GF-D8 (cell line): ENCODE data around the gene FAM168B.
A peak's percentile ranks its signal among the peaks of the same experiment; 100 is the strongest.
"Not testable (repeated sequence)": the region's sequence is repeated elsewhere in the genome, so short reads cannot be mapped to it uniquely, and the experiment has no call there.

Source experiments
- DNase-seq: peaks from one replicate; lab custom pipeline; 2025; lab: John Stamatoyannopoulos, UW

FAM168B gene

GRCh38 chr2:131093006-131093695 is at the start of gene FAM168B:
TSS of gene FAM168B (minus strand) at chr2:131093460. CDS start at chr2:131082646, 10,814 bp downstream.
- DNase-seq = peak; percentile 50

DNA sequence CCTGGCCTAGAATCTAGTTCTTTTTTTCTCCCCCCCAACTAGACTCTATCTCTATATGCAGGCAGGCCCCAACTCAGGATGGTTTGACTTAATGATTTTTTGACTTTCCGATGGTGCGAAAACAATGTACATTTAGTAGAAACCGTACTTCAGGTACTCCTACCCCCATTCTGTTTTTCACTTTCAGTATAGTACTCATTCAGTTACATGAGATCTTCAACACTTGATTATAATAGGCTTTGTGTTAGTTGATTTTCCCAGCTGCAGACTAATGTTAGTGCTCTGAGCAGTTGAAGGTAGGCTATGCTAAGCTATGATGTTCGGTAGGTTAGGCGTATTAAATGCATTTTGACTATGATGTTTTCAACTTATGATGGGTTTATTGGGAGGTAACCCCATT is 49.6 kb upstream of the FAM168B start:
- no peak for DNase-seq

GRCh38 chr2:131140581-131140980 is 47.3 kb upstream of the FAM168B start:
- no peak for DNase-seq

DNA sequence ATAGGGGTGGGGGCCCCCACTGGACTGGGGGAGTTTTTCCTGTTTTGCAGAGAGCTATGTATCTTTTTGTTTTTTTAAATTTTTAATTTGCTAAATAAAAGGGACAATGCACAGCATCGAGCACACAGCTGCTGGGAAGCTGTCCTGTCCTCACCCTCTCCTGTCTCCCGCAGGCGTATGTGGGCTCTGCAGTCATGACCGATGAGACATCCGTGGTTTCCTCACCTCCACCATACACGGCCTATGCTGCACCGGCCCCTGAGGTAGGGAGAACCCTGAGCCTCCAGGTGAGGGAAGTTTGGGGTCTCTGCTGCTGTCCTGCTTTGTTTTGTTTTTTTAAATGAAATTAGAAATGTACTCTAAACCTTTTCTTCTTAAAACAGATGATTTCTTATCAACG is 39.5 kb upstream of the FAM168B start:
- no peak for DNase-seq

GRCh38 chr2:131130298-131130596 is 37.0 kb upstream of the FAM168B start:
- no peak for DNase-seq

GRCh38 chr2:131127981-131128380 is 34.7 kb upstream of the FAM168B start:
- no peak for DNase-seq

DNA sequence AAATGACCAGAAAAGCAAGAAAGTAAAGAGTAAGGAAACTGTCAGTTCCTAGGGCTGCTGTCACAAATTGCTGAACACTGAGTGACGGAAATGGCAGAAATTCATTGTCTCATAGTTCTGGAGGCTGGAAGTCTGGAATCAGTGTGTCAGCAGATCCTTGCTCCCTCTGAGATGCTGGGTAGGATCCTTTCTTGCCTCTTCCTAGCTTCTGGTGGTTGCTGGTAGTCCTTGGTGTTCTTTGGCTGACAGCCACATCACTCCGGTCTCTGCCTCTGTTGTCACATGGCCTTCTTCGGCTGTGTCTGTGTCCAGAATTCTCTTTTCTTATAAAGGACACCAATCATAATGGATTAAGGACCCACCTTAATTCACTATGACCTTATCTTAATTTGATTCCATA is 33.8 kb upstream of the FAM168B start:
- no peak for DNase-seq

GRCh38 chr2:131126436-131126835 is 33.2 kb upstream of the FAM168B start:
- no peak for DNase-seq

- DNase-seq = no peak
These were observed 32.0 kb upstream of the FAM168B start for GRCh38 chr2:131125195-131125757.

DNA sequence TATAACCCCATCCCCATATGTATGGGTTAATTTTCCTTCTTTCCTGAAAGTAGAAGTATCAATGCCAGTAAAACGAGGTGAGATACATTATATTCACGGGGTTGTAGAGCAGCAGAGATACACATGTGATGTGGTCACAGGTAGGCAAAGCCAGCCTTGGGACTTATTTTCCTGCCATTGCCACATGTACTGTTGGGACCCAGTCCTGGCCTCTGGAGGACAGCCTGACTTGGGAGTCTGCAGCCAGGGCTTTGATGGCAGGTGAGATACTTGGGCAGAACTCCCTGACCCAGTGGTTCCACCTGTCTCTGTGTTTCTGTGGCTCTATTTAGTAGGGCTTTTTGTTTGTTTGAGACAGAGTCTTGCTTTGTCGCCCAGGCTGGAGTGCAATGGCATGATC is 29.9 kb upstream of the FAM168B start:
- DNase-seq = no peak

GRCh38 chr2:131122496-131122895 is 29.2 kb upstream of the FAM168B start:
- DNase-seq = no peak

DNA sequence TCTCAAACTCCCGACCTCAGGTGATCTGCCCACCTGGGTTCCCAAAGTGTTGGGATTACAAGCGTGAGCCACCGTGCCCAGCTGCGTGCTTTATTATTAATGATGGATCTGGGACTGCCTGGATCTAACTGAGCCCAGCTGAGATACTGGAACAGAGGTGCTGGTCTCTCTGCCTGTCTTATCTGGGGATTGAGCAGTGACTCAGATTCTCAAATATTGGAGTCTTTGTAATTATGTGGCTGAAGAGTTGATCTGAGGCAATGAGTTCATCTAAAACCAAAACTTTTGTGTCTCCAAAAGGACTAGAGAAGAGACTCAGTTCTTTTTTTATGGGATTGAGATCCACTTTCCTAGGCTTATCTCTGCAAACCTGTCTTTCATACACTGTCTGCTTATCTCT is 28.2 kb upstream of the FAM168B start:
- no peak for DNase-seq

DNA sequence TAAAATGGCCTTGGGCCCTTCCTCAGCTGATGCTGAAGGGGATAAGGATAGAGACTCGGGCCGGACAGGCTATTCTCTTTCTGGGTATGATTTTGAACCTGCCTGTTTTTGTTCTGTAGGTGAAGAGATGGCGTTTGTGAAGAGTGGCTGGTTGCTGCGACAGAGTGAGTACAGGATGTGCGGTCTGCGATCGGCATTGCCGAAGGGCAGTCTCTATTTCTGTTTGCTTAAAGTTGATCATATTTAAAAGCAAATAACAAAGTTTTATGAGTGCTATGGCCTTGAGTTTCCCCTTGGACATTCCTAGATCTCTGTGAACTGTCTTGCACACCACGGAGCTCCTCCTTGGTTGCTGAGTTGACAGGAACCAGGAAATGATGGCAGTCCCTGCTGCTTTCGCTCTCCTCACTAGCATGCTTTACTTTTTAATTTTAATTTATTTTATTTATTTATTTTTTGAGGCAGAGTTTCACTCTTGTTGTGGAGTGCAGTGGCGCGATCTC is 27.6 kb upstream of the FAM168B start:
- DNase-seq = no peak

DNA sequence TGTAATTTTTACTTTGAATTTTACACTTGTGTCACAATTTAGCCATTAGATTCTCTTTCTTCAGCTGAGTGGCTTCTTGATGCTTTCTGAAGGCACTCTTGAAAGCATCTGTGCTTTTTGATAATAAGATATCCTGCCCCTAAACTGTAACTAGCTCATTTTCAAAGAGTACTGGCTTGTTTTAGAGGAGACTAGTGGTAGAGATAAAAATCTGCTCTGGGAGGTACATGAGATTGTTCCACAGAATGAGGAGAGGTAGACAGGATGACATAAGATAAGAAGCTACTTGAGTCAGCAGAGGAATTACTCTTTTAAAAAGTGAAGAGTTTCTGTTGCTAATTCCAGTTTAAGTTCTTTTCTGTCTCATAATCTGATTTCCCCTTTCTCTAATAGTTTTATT is 22.5 kb upstream of the FAM168B start:
- DNase-seq = no peak

GRCh38 chr2:131114950-131115349 is 21.7 kb upstream of the FAM168B start:
- not testable (repeated sequence) for DNase-seq

- no peak for DNase-seq
These were observed 20.4 kb upstream of the FAM168B start for GRCh38 chr2:131113566-131114227.

- no peak for DNase-seq
These were observed 19.3 kb upstream of the FAM168B start for GRCh38 chr2:131112529-131112928.

GRCh38 chr2:131105950-131106801 is 12.9 kb upstream of the FAM168B start:
- peak; percentile 45 for DNase-seq

- no peak for DNase-seq
These were observed 12.1 kb upstream of the FAM168B start, which contains the start of gene PLEKHB2 for GRCh38 chr2:131105156-131105949. TSS of gene PLEKHB2 (plus strand) at chr2:131105336. CDS start at chr2:131120942, 15,606 bp downstream.

- DNase-seq = peak; percentile 75
These were observed 11.4 kb upstream of the FAM168B start for GRCh38 chr2:131104487-131105155.

DNA sequence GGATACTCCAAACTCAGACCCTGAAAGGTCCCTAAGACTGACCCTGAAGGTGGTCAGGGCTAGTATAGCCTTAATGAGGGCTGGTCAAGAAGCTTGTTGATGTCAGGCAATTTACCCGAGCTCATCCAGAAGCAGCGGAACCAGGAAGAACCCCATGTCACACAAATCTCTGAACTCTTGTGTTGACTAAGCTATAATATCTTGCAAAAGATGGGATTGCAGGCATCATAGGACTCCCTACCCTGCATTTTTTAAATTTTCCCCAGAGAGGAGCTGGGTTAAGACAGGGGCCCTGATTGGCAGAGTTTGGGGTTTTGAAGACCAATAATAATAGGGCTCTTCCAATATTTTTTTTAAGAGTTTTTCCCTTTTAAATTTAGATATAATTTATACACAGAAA is 9.9 kb upstream of the FAM168B start:
- no peak for DNase-seq
